GM12878 (cell line): ENCODE measurements around the gene CD7. TPM values are rescaled to one million over a fixed set of nuclear protein-coding genes. Genes with fewer than 3 reads are reported as not detected.
"Not testable (repeated sequence)": the region's sequence is repeated elsewhere in the genome, so short reads cannot be mapped to it uniquely, and the experiment has no call there.

ENCODE experiments used
- ATAC-seq: fragments of 200-7000 bp; cut with Tn5 transposase; 3 replicates; pipeline ENCODE4 v1.9.1; 2020; ENCODE audit warnings: mild to moderate bottlenecking, moderate library complexity
- BruUV-seq: library from RNA; stranded (reverse); fragments of 400-500 nt; replicated peaks from 2 replicates; lab custom pipeline; 2021; lab: Mats Ljungman, UMichigan
- CTCF ChIA-PET: fragments of 300-600 bp; sonication (Branson Sonifier 250); formaldehyde crosslinking; extraction: SDS; loops from one replicate; lab custom pipeline; 2021; ENCODE audit warnings: inconsistent platforms; lab: Yijun Ruan, JAX
- POLR2A ChIA-PET: fragments of 350-600 bp; formaldehyde crosslinking; extraction: SDS; loops from one replicate; lab custom pipeline; 2021; ENCODE audit warnings: inconsistent platforms; lab: Charles Lee
- RAD21 ChIA-PET: fragments of 300-600 bp; sonication (Branson Sonifier 250); formaldehyde crosslinking; loops from one replicate; lab custom pipeline; 2023; ENCODE audit warnings: antibody characterized with exemption; ENCODE audit not compliant: unreplicated experiment; lab: Charles Lee
- SMC1A ChIA-PET: fragments of 300-600 bp; sonication (Branson Sonifier 250); formaldehyde crosslinking; loops from one replicate; lab custom pipeline; 2023; ENCODE audit not compliant: unreplicated experiment, uncharacterized antibody; lab: Charles Lee
- DNase-seq: peaks from one replicate; pipeline ENCODE4 v3.0.0-alpha.2; 2011; ENCODE audit warnings: low read depth, low spot score
- FAIRE-seq: peaks from 3 replicates; lab custom pipeline; 2011; peaks lifted over from hg19 to GRCh38; lab: Jason Lieb, UNC
- H2AFZ ChIP-seq: 2 replicates; pipeline ENCODE4 v1.6.0; 2011; ENCODE audit warnings: low read depth, low read length, control low read depth; ENCODE audit not compliant: control insufficient read depth
- H3K27ac ChIP-seq: 2 replicates; pipeline ENCODE4 v1.5.1; 2011; ENCODE audit warnings: control low read depth; ENCODE audit not compliant: control insufficient read depth, insufficient read depth
- H3K27me3 ChIP-seq, 2 experiments: replicated peaks in 1 of 2; 2 replicates each; pipeline versions ENCODE4 v1.6.0 to v1.6.1; 2011; ENCODE audit warnings: low read length in 1 of 2; ENCODE audit not compliant: control insufficient read depth in 2 of 2, insufficient read depth in 2 of 2
- H3K36me3 ChIP-seq, 2 experiments: 2 replicates each; pipeline ENCODE4 v1.5.1; 2011; ENCODE audit warnings: low read length in 1 of 2; ENCODE audit not compliant: control insufficient read depth in 2 of 2, insufficient read depth in 2 of 2
- H3K4me1 ChIP-seq: 2 replicates; pipeline ENCODE4 v1.6.1; 2011; ENCODE audit warnings: mild to moderate bottlenecking, low read length, moderate library complexity, mixed read lengths; ENCODE audit not compliant: control insufficient read depth, insufficient read depth
- H3K4me2 ChIP-seq: 2 replicates; pipeline ENCODE4 v1.6.0; 2011; ENCODE audit warnings: control low read depth; ENCODE audit not compliant: control insufficient read depth, insufficient read depth
- H3K4me3 ChIP-seq: fragments of 200-600 bp; sonication (generic); 2 replicates; pipeline ENCODE4 v1.5.1; 2016
- H3K79me2 ChIP-seq: 2 replicates; pipeline ENCODE4 v1.6.0; 2011; ENCODE audit warnings: low read length; ENCODE audit not compliant: control insufficient read depth, insufficient read depth
- H3K9ac ChIP-seq: 2 replicates; pipeline ENCODE4 v1.8.0; 2011; ENCODE audit warnings: low read length, control low read depth, mixed read lengths; ENCODE audit not compliant: control insufficient read depth, insufficient read depth
- H3K9me3 ChIP-seq: replicated peaks from 3 replicates; pipeline ENCODE4 v1.5.1; 2011; ENCODE audit warnings: mild to moderate bottlenecking, low read length; ENCODE audit not compliant: control insufficient read depth, insufficient read depth
- H4K20me1 ChIP-seq: 2 replicates; pipeline ENCODE4 v1.6.0; 2011; ENCODE audit not compliant: control insufficient read depth, insufficient read depth
- CHD2 ChIP-seq: IDR thresholded peaks from 2 replicates; pipeline ENCODE4 v1.6.1; 2011; ENCODE audit warnings: low read depth, low read length, improper control_type of control experiment, borderline replicate concordance
- EZH2 ChIP-seq: IDR thresholded peaks from 2 replicates; pipeline ENCODE4 v1.6.1; 2012; ENCODE audit warnings: low read depth, mild to moderate bottlenecking, control low read depth, inconsistent platforms, low read length, borderline replicate concordance; ENCODE audit not compliant: control insufficient read depth
- RAD21 ChIP-seq: IDR thresholded peaks from 2 replicates; pipeline ENCODE4 v1.6.1; 2011; ENCODE audit warnings: mild to moderate bottlenecking, low read depth, low read length, moderate library complexity; ENCODE audit not compliant: insufficient read depth
- WGBS: methylation state at CpG from one replicate; pipeline ENCODE4 v1.1.6; 2016; ENCODE audit warnings: low lambda C conversion rate; ENCODE audit not compliant: insufficient replicate concordance, insufficient coverage; ENCODE audit errors: missing lambda C conversion rate; 5-methylcytosine and 5-hydroxymethylcytosine counted together
- in situ Hi-C: fragments of 300-500 bp; cut with MboI; formaldehyde crosslinking; loops from 9 replicates; pipeline ENCODE4 v1.14.3; 2018; ENCODE audit warnings: mixed read lengths
- intact Hi-C: fragments of 100-400 bp; cut with micrococcal nuclease; formaldehyde crosslinking; loops from one replicate; pipeline ENCODE4 v1.14.2; 2022; ENCODE audit not compliant: unreplicated experiment
- polyA plus RNA-seq, 11 experiments: library from polyadenylated mRNA; depleted of rRNA in 4 of 11; unstranded in 6 of 11; stranded (reverse) in 5 of 11; fragments of >200 nt; fragmentation: Nextera tagmentation in 4 of 11; fragmentation: Illumina TruSeq in 1 of 11; extraction: Ambion mirVana in 4 of 11; extraction: Trizol in 1 of 11; gene quantifications; 1 replicate in 1 of 11; 2 replicates in 10 of 11; pipeline versions ENCODE4 v1.2.1 to v1.2.3, GENCODE V29; 2011 to 2016; ENCODE audit warnings: inconsistent platforms in 2 of 11, missing spikeins in 2 of 11, low read depth in 1 of 11
- total RNA-seq, 4 experiments: library from RNA; depleted of rRNA in 3 of 4; stranded (reverse); fragments of >200 nt in 3 of 4; fragmentation: Illumina TruSeq in 1 of 4; extraction: Trizol in 1 of 4; gene quantifications; 2 replicates each; pipeline versions ENCODE4 v1.2.1 to v1.2.3, GENCODE V29; 2013 to 2021
- TF ChIP-seq, protein P1 (sequence below): fragments of 450-650 bp; formaldehyde crosslinking; IDR thresholded peaks from 2 replicates; pipeline ENCODE4 v1.4.0; 2022; ENCODE audit warnings: mild to moderate bottlenecking, moderate library complexity

The CD7 gene
- total and polyA plus RNA-seq, 10 of the 15 experiments (the other 5 are each of a cell fraction or from before 2014, with no cell fraction given): 0.33 TPM; not detected in 9

DNA sequence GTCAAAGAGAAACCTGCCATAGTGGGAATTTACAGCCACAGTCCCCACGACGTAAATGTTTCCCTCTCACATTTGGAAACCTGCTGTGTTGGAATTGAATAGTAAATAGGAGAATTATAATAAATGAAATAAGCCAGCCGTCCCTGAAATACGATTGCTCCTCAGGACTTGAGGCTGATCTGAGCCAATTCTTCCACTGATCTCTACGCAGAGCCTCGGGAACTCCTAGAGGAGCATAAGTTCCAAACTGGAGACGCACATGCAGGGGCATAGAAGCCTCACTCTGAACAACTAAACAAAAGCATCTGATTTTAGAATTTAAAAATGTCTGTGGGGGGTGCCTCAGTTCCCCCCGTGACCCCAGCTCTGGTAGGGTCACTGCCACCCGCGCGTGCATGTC is 31.5 kb upstream of the CD7 start:
- FAIRE-seq (no peak), DNase-seq (no peak), ATAC-seq (no peak)
- H3K4me2 ChIP-seq: no peak overlapping the region
- no peaks in the 10 kb centered on the region for H3K79me2 ChIP-seq
- no peak overlapping the region for H2AFZ ChIP-seq
- no peak overlapping the region for H3K4me3 ChIP-seq
- WGBS: 72% methylated on average over 11 of the region's 11 CpGs
- CTCF ChIA-PET: interaction anchor here (0.7 to 3.3 kb wide), 5 partner anchors 11 to 318 kb away, joined by 3 to 15 read pairs (median 4); partner anchors contain the start of gene SECTM1
- intact Hi-C loops (no loop called here), in situ Hi-C loops (no loop called here)
- SMC1A ChIA-PET: interaction anchor here (1.2 to 2.5 kb wide), 2 partner anchors 46 to 52 kb away, joined by 5 to 9 read pairs; no protein-coding TSS in a partner anchor
- BruUV-seq: no TSS peak
- H4K20me1 ChIP-seq: no peaks in the 10 kb centered on the region
- POLR2A ChIA-PET: interaction anchor here (0.6 kb wide), 1 partner anchor 56 kb away, joined by 5 read pairs; no protein-coding TSS in a partner anchor
- RAD21 ChIA-PET: interaction anchor here (1.2 to 3.3 kb wide), 4 partner anchors 13 to 219 kb away, joined by 3 to 14 read pairs (median 4); no protein-coding TSS in a partner anchor
- no peak overlapping the region for H3K9ac ChIP-seq
- no peak overlapping the region for H3K27ac ChIP-seq
- no peak for TF ChIP-seq RAD21
- H3K9me3 ChIP-seq: no peaks in the 10 kb centered on the region
- H3K27me3 ChIP-seq: no peaks in the 10 kb centered on the region
- no peaks in the 10 kb centered on the region for H3K36me3 ChIP-seq
- peaks cover 15% of the 10 kb centered on the region for H3K4me1 ChIP-seq

DNA sequence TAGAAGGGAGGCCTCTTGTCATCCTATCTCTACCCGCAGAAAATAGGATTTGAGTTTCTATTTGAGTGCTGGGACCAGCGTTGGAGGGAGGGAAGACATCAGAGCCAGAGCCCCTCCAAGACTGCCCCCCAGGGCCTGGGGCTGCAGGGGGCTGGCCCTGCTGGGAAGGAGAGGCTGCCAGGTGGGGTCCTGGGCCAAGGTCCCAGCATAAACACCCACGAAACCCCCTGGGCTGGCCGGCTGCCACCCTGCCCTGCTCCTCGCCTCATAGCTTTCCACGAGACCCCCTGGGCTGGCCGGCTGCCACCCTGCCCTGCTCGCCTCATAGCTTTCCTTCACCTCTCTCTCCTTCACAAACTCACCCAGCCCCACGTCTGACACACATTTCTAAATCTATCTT is 31.0 kb upstream of the CD7 start:
- H3K27ac ChIP-seq: no peak overlapping the region
- H3K36me3 ChIP-seq: no peaks in the 10 kb centered on the region
- RAD21 ChIA-PET: no interaction called here
- H4K20me1 ChIP-seq: no peaks in the 10 kb centered on the region
- H3K79me2 ChIP-seq: no peaks in the 10 kb centered on the region
- FAIRE-seq (no peak), DNase-seq (no peak), ATAC-seq (no peak)
- H3K4me2 ChIP-seq: no peak overlapping the region
- no peaks in the 10 kb centered on the region for H3K9me3 ChIP-seq
- H3K9ac ChIP-seq: no peak overlapping the region
- no peaks in the 10 kb centered on the region for H3K27me3 ChIP-seq
- in situ Hi-C loops (no loop called here), intact Hi-C loops (no loop called here)
- peaks cover 15% of the 10 kb centered on the region for H3K4me1 ChIP-seq
- TF ChIP-seq, protein P1, sequence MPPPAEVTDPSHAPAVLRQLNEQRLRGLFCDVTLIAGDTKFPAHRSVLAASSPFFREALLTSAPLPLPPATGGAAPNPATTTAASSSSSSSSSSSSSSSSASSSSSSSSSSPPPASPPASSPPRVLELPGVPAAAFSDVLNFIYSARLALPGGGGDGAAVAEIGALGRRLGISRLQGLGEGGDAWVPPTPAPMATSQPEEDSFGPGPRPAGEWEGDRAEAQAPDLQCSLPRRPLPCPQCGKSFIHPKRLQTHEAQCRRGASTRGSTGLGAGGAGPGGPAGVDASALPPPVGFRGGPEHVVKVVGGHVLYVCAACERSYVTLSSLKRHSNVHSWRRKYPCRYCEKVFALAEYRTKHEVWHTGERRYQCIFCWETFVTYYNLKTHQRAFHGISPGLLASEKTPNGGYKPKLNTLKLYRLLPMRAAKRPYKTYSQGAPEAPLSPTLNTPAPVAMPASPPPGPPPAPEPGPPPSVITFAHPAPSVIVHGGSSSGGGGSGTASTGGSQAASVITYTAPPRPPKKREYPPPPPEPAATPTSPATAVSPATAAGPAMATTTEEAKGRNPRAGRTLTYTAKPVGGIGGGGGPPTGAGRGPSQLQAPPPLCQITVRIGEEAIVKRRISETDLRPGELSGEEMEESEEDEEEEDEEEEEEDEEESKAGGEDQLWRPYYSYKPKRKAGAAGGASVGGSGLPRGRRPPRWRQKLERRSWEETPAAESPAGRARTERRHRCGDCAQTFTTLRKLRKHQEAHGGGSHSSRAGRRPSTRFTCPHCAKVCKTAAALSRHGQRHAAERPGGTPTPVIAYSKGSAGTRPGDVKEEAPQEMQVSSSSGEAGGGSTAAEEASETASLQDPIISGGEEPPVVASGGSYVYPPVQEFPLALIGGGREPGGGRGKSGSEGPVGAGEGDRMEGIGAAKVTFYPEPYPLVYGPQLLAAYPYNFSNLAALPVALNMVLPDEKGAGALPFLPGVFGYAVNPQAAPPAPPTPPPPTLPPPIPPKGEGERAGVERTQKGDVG (CRISPR knock-in tag): no peak
- TF ChIP-seq CHD2 (no peak), EZH2 (no peak)
- CTCF ChIA-PET: interaction anchor here (0.6 kb wide), 1 partner anchor 94 kb away, joined by 3 read pairs; no protein-coding TSS in a partner anchor
- 41% methylated on average over 9 of the region's 9 CpGs for WGBS
- no TSS peak for BruUV-seq
- SMC1A ChIA-PET: no interaction called here
- H3K4me3 ChIP-seq: no peak overlapping the region
- POLR2A ChIA-PET: no interaction called here
- H2AFZ ChIP-seq: no peak overlapping the region

DNA sequence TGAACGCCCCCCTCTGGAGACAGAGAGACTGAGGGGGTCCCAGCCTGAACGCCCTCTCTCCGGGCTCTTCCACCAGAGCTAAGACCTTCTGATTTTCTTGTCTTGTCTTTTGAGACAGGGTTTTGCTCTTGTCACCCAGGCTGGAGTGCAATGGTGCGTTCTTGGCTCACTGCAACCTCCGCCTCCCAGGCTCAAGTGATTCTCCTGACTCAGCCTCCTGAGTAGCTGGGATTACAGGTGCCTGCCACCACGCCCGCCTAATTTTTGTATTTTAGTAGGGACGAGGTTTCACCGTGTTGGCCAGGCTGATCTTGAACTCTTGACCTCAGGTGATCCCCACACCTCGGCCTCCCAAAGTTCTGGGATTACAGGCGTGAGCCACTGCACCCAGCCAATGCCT is 30.6 kb upstream of the CD7 start:
- DNase-seq, in situ Hi-C loops, intact Hi-C loops, SMC1A ChIA-PET, FAIRE-seq, H3K4me2 ChIP-seq, H3K27me3 ChIP-seq, H3K4me3 ChIP-seq, H3K36me3 ChIP-seq, H4K20me1 ChIP-seq, H3K9ac ChIP-seq, POLR2A ChIA-PET, H3K79me2 ChIP-seq, RAD21 ChIA-PET, H2AFZ ChIP-seq, H3K9me3 ChIP-seq, ATAC-seq, BruUV-seq, H3K27ac ChIP-seq: not testable (repeated sequence)
- peaks cover 15% of the 10 kb centered on the region for H3K4me1 ChIP-seq
- WGBS: 48% methylated on average over 11 of the region's 11 CpGs
- CTCF ChIA-PET: interaction anchor here (0.6 kb wide), 1 partner anchor 93 kb away, joined by 3 read pairs; no protein-coding TSS in a partner anchor
